HG02943 (cell line): ENCODE results near the gene PXYLP1.

Source experiments
- ATAC-seq: cut with Tn5 transposase; IDR thresholded peaks from one replicate; pipeline ENCODE4 v1.9.1; 2021; ENCODE audit warnings: mild to moderate bottlenecking, low read depth, moderate library complexity; ENCODE audit not compliant: unreplicated experiment

The PXYLP1 gene

GRCh38 chr3:141269961-141270360 is 38.3 kb downstream of the PXYLP1 start:
- no peak for ATAC-seq

GRCh38 chr3:141271279-141272030 is 39.8 kb downstream of the PXYLP1 start:
- ATAC-seq = no peak

- no peak for ATAC-seq
These were observed 41.5 kb downstream of the PXYLP1 start for GRCh38 chr3:141272906-141273662.

GRCh38 chr3:141273700-141274410 is 42.2 kb downstream of the PXYLP1 start:
- ATAC-seq = no peak

GRCh38 chr3:141274411-141275031 is 42.9 kb downstream of the PXYLP1 start:
- no peak for ATAC-seq

- no peak for ATAC-seq
These were observed 43.4 kb downstream of the PXYLP1 start for GRCh38 chr3:141275032-141275422.

GRCh38 chr3:141275511-141275910 is 43.9 kb downstream of the PXYLP1 start:
- no peak for ATAC-seq

- ATAC-seq = no peak
These were observed 44.3 kb downstream of the PXYLP1 start for GRCh38 chr3:141275973-141276372.

- no peak for ATAC-seq
These were observed 44.8 kb downstream of the PXYLP1 start for GRCh38 chr3:141276398-141276797.

GRCh38 chr3:141277451-141277850 is 45.8 kb downstream of the PXYLP1 start:
- no peak for ATAC-seq

GRCh38 chr3:141278196-141279076 is 46.8 kb downstream of the PXYLP1 start:
- ATAC-seq = no peak

GRCh38 chr3:141279077-141279967 is 47.7 kb downstream of the PXYLP1 start:
- no peak for ATAC-seq

GRCh38 chr3:141280086-141280485 is 48.5 kb downstream of the PXYLP1 start:
- no peak for ATAC-seq

GRCh38 chr3:141280690-141281089 is 49.1 kb downstream of the PXYLP1 start:
- no peak for ATAC-seq

GRCh38 chr3:141285570-141285969 is 53.9 kb downstream of the PXYLP1 start:
- no peak for ATAC-seq

- no peak for ATAC-seq
These were observed 55.2 kb downstream of the PXYLP1 start for GRCh38 chr3:141286856-141287255.

GRCh38 chr3:141287326-141287725 is 55.7 kb downstream of the PXYLP1 start:
- no peak for ATAC-seq

- no peak for ATAC-seq
These were observed 56.8 kb downstream of the PXYLP1 start for GRCh38 chr3:141288336-141288990.
